Fibroblast of the conjunctiva (primary cell): ENCODE measurements around the gene CTDSP2.
A peak's percentile ranks its signal among the peaks of the same experiment; 100 is the strongest.
"Not testable (repeated sequence)": the region's sequence is repeated elsewhere in the genome, so short reads cannot be mapped to it uniquely, and the experiment has no call there.

Experiments used
- DNase-seq: peaks from one replicate; pipeline ENCODE4 v3.0.0-alpha.2; 2010; ENCODE audit warnings: low read depth

CTDSP2 gene, protein sequence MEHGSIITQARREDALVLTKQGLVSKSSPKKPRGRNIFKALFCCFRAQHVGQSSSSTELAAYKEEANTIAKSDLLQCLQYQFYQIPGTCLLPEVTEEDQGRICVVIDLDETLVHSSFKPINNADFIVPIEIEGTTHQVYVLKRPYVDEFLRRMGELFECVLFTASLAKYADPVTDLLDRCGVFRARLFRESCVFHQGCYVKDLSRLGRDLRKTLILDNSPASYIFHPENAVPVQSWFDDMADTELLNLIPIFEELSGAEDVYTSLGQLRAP

DNA sequence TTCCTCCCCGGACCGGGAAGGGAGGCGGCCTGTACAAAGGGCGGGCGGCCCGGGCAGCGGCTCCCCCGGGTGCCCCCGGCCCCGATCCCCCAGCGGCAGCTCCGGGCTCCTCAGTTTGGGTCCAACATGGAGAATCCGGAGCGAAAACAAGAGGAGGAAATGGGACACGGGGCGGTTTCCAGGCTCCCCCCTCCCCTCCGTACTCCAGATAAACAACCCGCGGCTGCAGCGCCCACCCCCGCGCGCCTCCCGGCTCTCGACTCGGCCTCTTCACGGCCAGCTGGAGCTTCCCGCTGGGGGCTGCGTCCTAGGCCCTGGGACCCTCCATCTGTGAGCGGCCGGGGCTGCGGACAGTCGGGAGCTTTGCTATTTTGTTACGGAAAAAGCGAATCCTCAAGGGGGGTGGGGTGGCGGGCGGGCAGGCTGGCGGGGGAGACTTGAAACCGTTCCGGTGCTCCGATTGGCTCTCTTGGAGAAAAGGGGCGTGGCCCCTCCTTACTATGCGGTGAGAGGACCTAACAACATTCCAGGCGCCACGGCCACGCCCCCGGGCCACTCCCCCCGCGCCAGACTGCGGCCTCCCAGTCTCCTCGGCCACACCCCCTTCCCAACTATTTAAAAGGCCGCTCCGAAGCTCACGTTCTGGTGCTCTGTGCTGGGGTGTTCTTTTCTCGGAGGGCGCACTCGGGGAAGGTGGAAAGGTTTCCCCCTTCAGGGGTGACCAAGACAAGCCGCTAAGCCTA, at the start of gene CTDSP2:
Gene CTDSP2 (minus strand): TSS at position 153 of the 743 bp plus-strand sequence. CDS start 294 bp downstream, outside the sequence.
- peak; percentile 98 for DNase-seq

DNA sequence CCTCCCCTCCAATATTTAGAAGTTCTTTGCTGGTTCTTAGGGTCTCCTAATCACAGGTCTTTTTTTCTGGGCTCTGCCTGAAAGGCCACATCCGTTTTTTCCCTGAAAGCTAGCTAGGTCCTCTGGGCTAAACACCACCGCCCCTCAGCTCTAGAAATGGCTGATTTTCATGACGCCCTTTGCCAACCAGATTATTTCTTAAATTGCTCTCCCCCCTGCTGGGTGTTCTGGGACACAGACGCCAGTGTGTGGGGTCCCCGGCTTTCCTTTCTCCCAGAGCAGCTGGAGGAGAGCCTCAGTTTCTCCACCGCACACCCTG, 49.5 kb upstream of the CTDSP2 start:
- no peak for DNase-seq

DNA sequence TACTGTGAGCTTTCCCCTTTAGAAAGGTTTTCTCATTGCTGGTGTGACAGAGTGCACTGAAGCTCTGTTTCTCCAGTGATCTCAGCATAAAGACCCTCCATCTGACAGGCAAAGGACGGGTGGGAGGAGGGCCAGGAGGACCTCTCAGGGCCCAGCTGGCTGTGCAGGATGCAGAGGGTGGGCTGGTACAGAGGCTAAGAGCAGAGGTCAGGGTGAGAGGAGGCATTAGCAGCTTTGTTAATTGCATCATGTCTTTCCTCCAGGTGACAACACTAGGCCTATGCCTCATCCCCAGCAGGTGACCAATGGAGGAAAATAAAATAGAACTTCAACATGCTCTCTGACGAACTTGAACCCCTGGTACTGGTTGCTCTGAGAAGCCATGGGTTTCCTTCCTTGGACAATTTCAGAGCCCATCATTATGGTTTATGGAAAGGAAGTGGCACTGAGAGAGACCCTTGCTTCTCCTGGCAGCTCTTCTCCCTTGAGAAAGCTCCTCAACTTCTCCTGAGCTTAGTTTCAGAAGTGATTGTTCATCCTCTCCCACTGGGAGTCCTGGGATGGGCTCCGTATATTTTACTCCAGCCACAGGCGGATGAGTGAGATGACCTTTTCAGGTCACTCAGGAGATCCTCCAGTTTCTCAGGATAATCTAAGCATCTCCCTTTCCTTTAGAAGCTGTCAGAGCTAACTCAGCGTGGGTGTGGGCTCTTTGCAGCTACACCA, 49.0 kb upstream of the CTDSP2 start:
- no peak for DNase-seq

DNA sequence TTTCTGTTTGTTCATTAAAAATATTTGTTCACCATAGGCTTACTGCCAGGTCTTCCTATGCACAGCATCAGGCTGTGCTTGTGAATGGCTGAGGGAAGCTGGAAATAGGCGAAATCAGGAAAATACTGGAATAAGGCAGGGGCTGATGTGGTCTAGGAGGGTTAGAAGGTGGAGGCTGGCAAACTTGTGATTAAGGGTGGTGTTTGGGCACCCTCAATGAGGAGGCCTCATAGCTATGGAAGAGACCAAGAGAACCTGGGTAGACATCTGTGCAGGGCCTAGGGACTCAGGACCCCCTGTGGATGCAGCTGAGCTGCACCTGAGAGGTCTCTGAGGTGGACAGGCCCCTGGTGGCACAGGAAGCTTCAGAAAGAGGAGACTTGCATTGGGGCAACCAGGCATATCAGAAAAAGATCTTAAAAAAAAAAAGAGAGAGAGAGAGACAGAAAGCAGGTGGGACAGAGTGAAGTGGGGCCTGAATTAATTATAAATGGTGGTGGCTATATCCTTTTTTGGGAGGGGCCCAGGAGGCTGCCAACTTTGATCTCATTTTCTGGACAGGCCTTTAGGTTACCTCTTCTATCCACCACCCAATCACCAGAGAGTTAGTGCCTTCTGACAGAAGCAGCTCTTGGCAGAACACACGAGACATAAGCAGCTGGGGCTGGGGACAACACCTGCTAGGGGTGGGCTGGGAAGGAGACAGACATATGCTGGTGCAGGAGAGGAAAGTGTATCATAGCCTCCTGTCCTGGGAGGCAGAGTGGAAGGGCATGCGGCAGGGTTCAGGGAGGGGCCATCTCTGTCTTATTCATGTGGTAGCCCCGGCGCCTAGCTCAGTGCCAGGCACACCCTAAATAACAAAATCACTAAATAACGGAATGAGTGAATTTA, 48.1 kb upstream of the CTDSP2 start:
- no peak for DNase-seq

DNA sequence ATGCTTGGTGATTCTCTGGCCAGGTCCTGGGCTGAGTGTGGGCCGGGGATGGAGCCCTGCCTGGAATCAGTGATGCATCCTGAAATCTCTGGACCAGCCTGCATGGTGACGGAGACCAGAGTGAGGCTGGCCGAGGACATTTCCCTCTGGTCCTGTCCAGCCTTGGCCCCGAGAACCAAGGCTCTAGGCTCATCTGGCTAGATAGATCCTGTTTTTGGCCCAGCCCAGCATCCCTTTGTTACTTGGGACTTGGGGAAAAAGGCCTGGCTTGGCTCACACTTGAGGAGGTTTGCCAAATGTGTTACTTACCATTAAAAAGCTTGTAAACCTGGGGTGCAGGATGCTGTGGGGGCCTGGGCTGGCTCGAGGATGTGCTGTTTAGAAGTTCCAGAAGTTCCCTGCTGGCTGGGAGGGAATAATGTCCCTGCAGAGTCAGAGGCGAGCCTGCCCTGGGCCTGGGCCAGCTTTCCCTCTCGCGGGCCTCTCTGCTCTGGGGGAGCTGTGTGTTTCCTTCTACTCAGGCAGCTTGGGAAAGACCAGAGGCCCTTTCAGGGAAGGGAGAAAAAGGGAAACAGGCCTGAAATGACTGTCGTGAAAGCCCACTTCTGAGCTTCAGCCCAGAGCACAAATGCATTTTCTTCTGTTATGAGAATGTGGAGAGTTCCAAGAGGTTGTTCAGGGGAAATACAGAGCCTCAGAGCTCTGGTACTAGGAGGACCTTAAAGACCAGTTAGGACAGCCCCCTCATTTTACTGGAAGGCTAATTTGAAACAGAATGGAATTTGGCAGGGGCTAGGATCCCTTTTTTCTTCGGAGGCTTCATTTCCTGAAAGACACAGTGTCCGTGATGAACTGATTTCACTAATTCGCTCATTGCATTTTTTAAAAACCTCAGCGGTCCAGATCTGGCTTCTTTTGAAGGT, 47.2 kb upstream of the CTDSP2 start:
- peak; percentile 91 for DNase-seq

DNA sequence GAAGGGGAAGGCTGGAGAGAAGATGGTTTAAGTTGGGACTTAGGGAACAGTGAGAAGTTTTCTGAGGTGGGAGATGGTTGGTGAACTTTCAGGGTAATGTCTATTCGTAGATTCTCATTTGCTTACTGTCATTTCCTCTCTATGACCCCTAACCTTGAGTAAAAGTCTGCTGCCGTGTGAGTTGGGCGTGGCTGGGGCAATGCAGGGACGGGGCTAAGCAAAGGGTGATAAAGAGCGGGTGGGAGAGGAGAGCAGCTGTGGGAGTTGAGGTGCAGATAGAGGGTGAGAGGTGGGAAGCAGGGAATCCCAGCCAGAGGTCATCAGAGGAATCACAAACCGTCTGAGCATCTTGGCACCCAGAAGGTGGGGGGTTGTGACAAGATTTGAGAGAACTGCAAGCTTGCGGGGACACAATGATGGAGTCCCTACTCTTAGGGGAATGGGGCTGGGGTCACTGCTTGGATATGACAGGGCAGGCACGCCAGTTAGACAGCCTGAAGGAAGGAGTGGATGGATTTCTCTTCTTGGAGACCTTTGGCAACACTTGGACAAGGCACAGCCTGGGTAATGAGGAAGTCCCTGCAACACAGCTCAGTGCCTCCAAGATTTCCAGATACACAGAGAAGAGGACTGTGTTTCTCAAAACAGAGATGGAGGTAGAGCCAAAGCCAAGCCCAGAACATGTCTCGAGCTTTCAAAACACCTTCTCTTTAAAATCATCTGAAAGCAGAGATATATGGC, 45.9 kb upstream of the CTDSP2 start:
- no peak for DNase-seq

DNA sequence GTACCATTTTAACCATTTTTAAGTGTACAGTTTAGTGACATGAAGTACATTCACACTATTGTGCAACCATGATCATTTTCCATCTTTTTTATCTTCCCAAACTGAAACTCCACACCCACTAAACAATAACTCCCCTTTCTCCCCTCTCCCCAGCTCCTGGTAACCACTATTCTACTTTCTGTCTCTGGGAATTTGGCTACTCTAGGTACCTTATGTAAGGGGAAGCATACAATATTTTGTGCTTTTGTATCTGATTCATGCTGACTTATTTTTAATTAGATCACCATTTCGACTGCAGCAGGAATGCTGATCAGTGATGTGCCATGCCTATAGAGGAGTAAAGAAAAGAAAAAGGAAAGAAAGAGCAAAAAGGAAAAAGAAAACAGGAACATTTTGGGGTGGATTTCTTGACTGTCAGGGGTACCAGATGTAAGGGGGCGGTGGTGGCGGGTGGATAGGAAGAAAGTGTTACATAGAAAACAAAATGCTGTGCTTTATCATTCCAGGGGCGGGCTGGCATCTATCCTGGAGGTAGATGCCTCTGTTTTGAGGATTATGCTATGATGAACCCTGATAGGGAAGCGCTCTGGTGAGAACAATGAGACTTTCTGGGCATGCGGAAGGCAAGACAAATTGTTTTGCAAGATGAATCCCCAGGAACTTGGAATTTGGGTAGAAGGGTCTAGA, 45.2 kb upstream of the CTDSP2 start:
- no peak for DNase-seq

DNA sequence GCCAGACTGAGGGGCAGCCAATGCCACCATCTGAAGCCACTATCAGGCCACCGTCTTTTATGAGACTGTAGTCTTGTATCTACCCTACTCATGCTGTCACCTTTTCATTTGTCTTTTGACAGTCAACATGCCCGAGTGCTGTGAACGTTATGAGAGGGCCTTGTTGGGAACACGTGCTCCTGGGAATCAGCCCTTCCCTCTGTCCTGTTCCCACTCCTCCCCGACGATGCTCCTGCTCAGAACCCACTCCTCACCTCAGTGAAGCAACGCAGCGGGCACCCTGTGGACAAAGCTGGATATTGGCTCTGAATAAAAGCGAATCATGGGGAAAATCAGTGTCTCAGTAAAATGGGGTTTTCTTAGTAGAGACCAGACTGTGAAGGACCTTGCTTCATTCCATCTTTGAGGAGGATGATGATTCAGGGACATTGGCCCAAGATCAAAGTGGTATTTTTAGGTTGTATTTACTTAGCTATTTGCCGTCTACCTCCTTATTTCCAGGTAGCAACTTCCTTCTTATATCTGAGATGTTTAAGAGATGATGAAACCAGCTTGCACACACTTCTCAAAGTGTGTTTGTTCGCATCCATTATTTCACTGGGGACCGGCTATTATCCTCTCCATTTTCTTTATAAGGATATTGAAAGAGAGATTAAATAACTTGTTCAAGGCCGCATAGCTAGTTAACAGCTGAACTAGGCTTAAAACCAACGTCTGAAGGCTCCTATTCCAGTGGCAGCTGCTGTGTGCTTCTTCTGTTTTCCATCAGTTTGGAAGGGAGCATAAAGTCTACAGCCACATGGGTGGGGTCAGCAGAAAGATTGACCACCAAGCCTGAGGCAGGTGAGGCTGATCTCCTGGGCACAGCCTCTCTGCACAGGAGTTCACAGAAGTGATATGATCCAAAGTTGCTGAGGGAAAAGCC, 43.9 kb upstream of the CTDSP2 start:
- DNase-seq, result no peak

DNA sequence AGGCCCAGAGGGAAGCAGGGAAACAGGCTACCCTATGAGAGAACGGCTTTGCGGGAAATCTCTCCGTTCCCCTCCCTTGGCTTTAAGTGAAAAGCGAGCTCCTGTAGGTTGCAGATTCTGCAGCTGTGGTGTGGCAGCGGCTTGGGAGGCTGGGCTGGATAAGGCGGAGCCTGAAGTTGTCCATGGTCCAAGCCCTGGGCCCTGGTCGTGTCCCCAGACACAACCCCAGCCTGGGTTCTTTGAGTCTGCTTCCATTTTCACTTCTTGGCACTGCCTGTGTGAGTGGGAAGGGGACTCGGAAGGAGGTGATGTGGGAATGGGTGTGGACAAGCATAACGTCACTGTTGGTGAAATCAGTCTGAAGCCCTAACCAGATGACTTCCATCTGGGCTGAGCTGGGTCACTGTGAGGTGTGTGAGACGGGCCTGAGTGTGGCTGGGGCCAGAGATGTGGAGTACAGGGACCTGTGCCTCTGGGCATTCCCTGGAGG, 43.0 kb upstream of the CTDSP2 start:
- DNase-seq, result peak; percentile 90

DNA sequence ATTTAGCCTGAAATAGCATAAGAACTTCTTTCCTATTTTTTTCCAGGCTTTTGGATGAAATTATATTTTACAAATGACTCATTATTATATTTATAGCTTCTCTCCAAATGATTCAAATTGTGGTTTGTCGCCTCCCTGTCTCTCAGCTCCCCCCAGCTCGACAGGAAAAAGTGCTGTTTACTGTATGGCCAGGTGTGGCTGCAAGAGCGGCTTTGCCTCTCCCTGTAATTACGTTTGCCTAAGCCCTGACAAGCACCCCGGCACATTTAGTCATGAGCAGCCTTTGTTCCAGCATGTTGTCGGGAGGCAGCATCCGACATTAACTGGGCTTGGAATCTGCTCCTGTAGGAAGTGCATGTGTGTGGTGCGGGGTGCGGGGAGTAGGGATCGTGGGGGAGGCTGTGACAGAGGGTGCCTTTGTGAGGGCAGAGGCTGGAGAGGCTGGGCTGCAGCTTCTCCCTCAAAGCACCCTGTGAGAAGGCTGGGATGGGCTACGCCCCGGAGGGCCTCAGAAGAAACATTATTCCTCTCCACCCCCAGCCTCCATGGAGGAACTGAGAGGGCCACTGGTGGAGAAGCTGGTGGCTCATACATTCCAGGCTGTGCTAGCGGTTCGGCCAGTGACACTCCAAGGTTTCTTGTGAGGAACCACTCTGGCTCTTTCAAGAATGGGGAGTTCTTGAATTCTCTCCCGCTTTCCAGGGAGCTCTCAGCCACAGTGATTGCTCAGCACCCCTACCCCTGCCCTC, 42.1 kb upstream of the CTDSP2 start:
- no peak for DNase-seq

DNA sequence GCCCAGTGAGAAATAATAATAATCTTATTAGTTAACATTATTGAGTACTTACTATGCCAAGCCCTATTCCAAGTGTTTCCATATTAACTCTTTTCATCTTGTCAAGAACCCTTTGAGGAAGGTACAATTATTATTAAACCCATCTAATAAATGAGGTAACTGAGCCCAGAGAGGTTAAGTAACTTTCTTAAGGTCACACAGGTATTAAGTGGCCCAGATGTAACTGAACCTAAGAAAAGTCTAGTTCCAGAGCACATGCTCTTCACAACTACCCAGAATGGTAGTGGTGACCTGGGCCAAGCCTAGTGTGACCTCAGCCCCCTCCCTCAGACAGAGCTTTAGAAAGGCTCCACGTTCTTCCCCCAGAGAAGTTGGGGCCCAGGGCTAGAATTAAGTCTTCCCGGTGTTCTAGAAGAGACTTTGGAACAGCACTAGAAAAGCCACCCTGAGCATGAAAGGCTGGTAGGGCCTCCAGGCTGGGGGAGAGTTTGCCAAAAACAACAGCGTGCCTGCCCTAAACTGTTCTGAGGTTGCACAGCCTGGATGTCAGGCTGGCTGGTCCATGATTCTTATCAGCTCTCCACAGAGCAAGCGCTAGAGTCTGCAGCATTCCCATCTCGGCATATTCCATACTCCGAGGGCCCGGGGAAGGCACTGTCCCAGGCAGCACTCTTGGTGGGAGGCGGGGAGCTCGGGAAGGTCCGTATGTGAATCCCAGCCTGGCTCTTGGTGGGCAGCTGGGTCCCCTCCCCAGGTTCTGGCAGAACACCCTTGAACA, 41.3 kb upstream of the CTDSP2 start:
- no peak for DNase-seq

DNA sequence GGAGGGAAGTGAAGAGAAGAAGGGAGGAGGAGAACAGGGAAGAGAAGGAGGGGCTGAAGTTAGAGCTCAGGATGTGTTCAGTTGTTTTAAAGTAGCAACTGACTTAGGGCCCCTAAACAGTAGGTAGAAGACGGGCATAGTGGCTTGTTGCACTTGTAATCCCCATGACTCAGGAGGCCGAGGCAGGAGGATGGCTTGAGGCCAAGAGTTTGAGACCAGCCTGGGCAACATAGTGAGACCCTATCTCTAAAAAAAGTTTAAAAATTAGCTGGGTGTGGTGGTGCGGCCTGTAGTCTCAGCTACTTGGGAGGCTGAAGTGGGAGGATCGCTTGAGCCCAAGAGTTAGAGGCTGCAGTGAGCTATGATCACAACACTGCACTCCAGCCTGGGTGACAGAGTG, 40.4 kb upstream of the CTDSP2 start:
- not testable (repeated sequence) for DNase-seq

DNA sequence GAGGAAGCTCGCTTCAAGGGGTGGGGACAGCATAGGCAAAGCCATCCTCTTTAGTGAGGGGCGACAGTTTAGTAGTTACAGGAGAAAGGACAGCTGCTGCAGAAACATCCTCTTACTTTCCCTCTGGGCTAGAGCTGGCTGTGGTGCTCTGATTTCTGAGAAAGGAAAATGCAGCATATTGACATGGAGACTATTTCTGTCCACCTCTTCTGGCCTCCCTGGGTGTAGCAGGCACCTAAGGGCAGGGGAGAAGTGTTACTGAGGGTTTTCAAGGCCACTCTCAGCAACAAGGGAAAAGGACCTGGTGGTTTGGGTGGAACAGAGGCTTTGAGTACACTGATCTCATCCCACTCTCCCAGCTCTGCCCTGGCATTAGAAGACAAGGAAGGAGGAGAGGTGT, 40.0 kb upstream of the CTDSP2 start:
- no peak for DNase-seq

DNA sequence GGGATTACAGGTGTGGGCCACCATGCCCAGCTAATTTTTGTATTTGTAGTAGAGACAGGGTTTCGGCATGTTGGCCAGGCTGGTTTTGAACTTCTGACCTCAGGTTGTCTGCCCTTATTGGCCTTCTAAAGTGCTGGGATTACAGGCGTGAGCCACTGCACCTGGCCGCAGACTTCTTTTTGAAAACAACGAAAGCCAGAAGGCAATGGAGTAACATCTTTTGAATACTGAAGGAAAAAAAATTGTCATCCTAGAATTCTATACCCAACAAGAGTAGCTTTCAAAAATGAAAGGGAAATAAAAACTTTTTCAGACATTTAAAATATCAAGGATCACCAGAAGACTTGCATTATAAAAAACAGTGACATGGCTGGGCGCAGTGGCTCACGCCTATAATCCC, 38.7 kb upstream of the CTDSP2 start:
- DNase-seq, result no peak

DNA sequence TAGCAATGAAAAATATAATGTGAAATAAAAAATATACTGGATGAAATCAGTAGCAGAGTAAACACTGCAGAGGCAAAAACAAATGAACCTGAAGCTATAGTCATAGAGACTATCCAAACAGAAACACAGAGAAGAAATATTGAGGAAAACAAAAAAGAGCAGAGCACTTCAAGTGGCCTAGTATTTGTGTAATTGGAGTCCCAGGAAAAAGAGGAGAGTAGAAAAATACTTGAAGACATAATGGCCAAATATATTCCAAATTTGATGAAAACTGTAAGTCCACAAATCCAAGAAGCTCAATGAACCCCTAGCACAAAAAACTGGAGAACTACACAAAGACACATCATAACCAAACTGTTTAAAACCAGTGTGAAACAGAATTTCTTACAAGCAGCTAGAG, 37.2 kb upstream of the CTDSP2 start:
- no peak for DNase-seq

DNA sequence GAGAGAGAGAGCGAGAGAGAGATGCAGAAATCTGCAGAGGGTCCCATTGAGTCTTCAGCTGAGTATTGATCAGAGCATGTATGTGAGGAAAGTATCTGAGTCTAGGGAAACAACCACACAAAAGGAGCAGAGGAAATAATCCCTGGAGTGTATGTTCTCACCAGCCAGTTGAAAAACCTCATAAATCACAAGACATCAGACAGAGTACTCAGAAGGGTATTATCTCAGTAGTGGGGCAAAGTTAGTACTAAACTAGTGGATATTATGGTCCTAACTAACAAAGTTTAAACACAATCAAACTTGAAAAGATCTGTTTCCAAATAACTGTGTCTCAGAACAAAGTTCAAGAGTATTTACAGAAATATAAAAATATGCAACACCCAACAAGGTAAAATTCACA, 36.5 kb upstream of the CTDSP2 start:
- DNase-seq, result no peak

DNA sequence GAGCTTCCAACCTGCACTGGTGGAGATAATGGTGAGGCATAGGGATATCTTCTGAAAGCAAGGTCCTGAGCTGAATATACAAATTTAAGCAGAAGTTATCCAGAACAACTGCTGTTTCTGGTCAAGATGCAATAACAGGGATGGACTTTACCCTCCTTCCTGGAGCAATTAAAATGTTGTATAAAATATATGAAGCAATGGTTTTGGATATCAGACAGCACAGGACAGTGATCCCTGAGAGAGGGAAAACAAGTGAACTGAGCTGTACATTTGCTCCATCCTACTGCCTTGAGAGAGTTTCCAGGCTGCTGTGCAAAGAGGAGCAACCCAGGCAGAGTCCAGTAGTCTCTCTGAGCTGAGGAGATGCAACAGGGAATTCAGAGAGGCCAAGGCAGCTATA, 36.0 kb upstream of the CTDSP2 start:
- DNase-seq, result no peak
